Osteoblast (primary cell): ENCODE measurements around the gene PROM1. TPM values are rescaled to one million over a fixed set of nuclear protein-coding genes. Genes with fewer than 3 reads are reported as not detected.

Experiments
- DNase-seq: peaks from one replicate; pipeline ENCODE4 v3.0.0; 2011; ENCODE audit warnings: low spot score, mixed read lengths; ENCODE audit not compliant: insufficient read length; ENCODE audit errors: missing footprints
- H2AFZ ChIP-seq: 2 replicates; pipeline ENCODE4 v1.6.0; 2011; ENCODE audit warnings: mild to moderate bottlenecking, low read length
- H3K27ac ChIP-seq: 2 replicates; pipeline ENCODE4 v1.5.1; 2011; ENCODE audit warnings: mild to moderate bottlenecking, low read depth, low read length, moderate library complexity
- H3K27me3 ChIP-seq: 2 replicates; pipeline ENCODE4 v1.6.0; 2012; ENCODE audit warnings: mild to moderate bottlenecking, control low read depth, inconsistent platforms, low read length, moderate library complexity; ENCODE audit not compliant: insufficient read depth
- H3K36me3 ChIP-seq: 2 replicates; pipeline ENCODE4 v1.5.1; 2011; ENCODE audit warnings: mild to moderate bottlenecking, low read length, control low read depth, moderate library complexity; ENCODE audit not compliant: insufficient read depth
- H3K4me1 ChIP-seq: 2 replicates; pipeline ENCODE4 v1.5.1; 2011; ENCODE audit warnings: mild to moderate bottlenecking, low read length, control low read depth, moderate library complexity; ENCODE audit not compliant: insufficient read depth
- H3K4me2 ChIP-seq: 2 replicates; pipeline ENCODE4 v1.6.0; 2011; ENCODE audit warnings: mild to moderate bottlenecking, low read length; ENCODE audit not compliant: insufficient read depth
- H3K4me3 ChIP-seq: fragments of 200-600 bp; sonication (generic); 3 replicates; pipeline ENCODE4 v1.5.1; 2012; ENCODE audit warnings: mild to moderate bottlenecking, low read length, inconsistent platforms; ENCODE audit not compliant: insufficient read depth
- H3K79me2 ChIP-seq: 2 replicates; pipeline ENCODE4 v1.6.0; 2012; ENCODE audit warnings: mild to moderate bottlenecking, low read length, control low read depth, inconsistent platforms; ENCODE audit not compliant: insufficient read depth
- H3K9me3 ChIP-seq: 2 replicates; pipeline ENCODE4 v1.5.1; 2011; ENCODE audit warnings: low read depth, low read length, control low read depth
- H4K20me1 ChIP-seq: 2 replicates; pipeline ENCODE4 v1.6.0; 2012; ENCODE audit warnings: mild to moderate bottlenecking, low read length, control low read depth; ENCODE audit not compliant: insufficient read depth
- CTCF ChIP-seq: IDR thresholded peaks from 2 replicates; pipeline ENCODE4 v1.5.1; 2011; ENCODE audit warnings: mild to moderate bottlenecking, low read depth, low read length, moderate library complexity; ENCODE audit errors: extremely low read depth
- total RNA-seq: library from RNA; depleted of rRNA; stranded (reverse); fragments of >200 nt; gene quantifications from 2 replicates; pipeline ENCODE4 v1.2.3, GENCODE V29; 2012

PROM1 gene
- total RNA-seq, 1 donor, result not detected

GRCh38 chr4:15996773-15997172 is 87.0 kb downstream of the PROM1 start:
- no peaks in the 10 kb centered on the region for H3K4me1 ChIP-seq
- H3K27me3 ChIP-seq, result peaks cover 18% of the 10 kb centered on the region
- H3K4me2 ChIP-seq, result no peak overlapping the region
- no peak for TF ChIP-seq CTCF
- H2AFZ ChIP-seq, result no peak overlapping the region
- no peak overlapping the region for H3K27ac ChIP-seq
- H4K20me1 ChIP-seq, result no peaks in the 10 kb centered on the region
- DNase-seq, result no peak
- H3K79me2 ChIP-seq, result no peaks in the 10 kb centered on the region
- no peaks in the 10 kb centered on the region for H3K9me3 ChIP-seq
- H3K4me3 ChIP-seq, result no peak overlapping the region
- H3K36me3 ChIP-seq, result no peaks in the 10 kb centered on the region

- no peak overlapping the region for H3K4me3 ChIP-seq
- no peaks in the 10 kb centered on the region for H4K20me1 ChIP-seq
- H3K4me2 ChIP-seq, result no peak overlapping the region
- no peak for DNase-seq
- no peak overlapping the region for H3K27ac ChIP-seq
- TF ChIP-seq CTCF, result no peak
- peaks cover 18% of the 10 kb centered on the region for H3K27me3 ChIP-seq
- no peaks in the 10 kb centered on the region for H3K9me3 ChIP-seq
- H3K79me2 ChIP-seq, result no peaks in the 10 kb centered on the region
- no peak overlapping the region for H2AFZ ChIP-seq
- H3K36me3 ChIP-seq, result no peaks in the 10 kb centered on the region
- no peaks in the 10 kb centered on the region for H3K4me1 ChIP-seq
Observed at GRCh38 chr4:15995826-15996225, 88.0 kb downstream of the PROM1 start.

- H2AFZ ChIP-seq, result no peak overlapping the region
- no peaks in the 10 kb centered on the region for H3K4me1 ChIP-seq
- no peaks in the 10 kb centered on the region for H4K20me1 ChIP-seq
- TF ChIP-seq CTCF, result no peak
- no peak overlapping the region for H3K27ac ChIP-seq
- H3K27me3 ChIP-seq, result peaks cover 30% of the 10 kb centered on the region
- no peak for DNase-seq
- no peaks in the 10 kb centered on the region for H3K79me2 ChIP-seq
- no peaks in the 10 kb centered on the region for H3K36me3 ChIP-seq
- H3K4me3 ChIP-seq, result no peak overlapping the region
- H3K9me3 ChIP-seq, result no peaks in the 10 kb centered on the region
- no peak overlapping the region for H3K4me2 ChIP-seq
Observed at GRCh38 chr4:15992167-15992485, 91.7 kb downstream of the PROM1 start.

GRCh38 chr4:15990570-15991285 is 93.1 kb downstream of the PROM1 start:
- peaks cover 30% of the 10 kb centered on the region for H3K27me3 ChIP-seq
- no peaks in the 10 kb centered on the region for H4K20me1 ChIP-seq
- DNase-seq, result no peak
- no peaks in the 10 kb centered on the region for H3K9me3 ChIP-seq
- H3K36me3 ChIP-seq, result no peaks in the 10 kb centered on the region
- no peaks in the 10 kb centered on the region for H3K79me2 ChIP-seq
- H3K4me2 ChIP-seq, result no peak overlapping the region
- no peak for TF ChIP-seq CTCF
- H3K27ac ChIP-seq, result no peak overlapping the region
- H3K4me3 ChIP-seq, result no peak overlapping the region
- no peak overlapping the region for H2AFZ ChIP-seq
- no peaks in the 10 kb centered on the region for H3K4me1 ChIP-seq
